Adipocyte (in vitro differentiated cells): Measurements from ENCODE around the gene ST7.

ENCODE experiments used
- DNase-seq: peaks from one replicate; pipeline ENCODE4 v3.0.0-alpha.2; 2015; ENCODE audit warnings: low read depth
- H3K27me3 ChIP-seq: replicated peaks from 2 replicates; pipeline ENCODE4 v1.7.0; 2013; ENCODE audit warnings: mild to moderate bottlenecking, low read length, moderate library complexity; ENCODE audit not compliant: control insufficient read depth, insufficient read depth
- H3K36me3 ChIP-seq: 2 replicates; pipeline ENCODE4 v1.7.0; 2013; ENCODE audit warnings: low read length, mild to moderate bottlenecking, moderate library complexity; ENCODE audit not compliant: control insufficient read depth, insufficient read depth, severe bottlenecking
- H3K4me1 ChIP-seq: 2 replicates; pipeline ENCODE4 v1.7.0; 2013; ENCODE audit warnings: mild to moderate bottlenecking, low read length, moderate library complexity; ENCODE audit not compliant: control insufficient read depth, insufficient read depth
- H3K4me3 ChIP-seq: 2 replicates; pipeline ENCODE4 v1.7.0; 2013; ENCODE audit warnings: mild to moderate bottlenecking, low read length, moderate library complexity
- H3K9ac ChIP-seq: 2 replicates; pipeline ENCODE4 v1.7.0; 2013; ENCODE audit warnings: mild to moderate bottlenecking, low read length, moderate library complexity
- H3K9me3 ChIP-seq: 2 replicates; pipeline ENCODE4 v1.7.0; 2013; ENCODE audit warnings: mild to moderate bottlenecking, low read length, moderate library complexity; ENCODE audit not compliant: control insufficient read depth

The ST7 gene

DNA sequence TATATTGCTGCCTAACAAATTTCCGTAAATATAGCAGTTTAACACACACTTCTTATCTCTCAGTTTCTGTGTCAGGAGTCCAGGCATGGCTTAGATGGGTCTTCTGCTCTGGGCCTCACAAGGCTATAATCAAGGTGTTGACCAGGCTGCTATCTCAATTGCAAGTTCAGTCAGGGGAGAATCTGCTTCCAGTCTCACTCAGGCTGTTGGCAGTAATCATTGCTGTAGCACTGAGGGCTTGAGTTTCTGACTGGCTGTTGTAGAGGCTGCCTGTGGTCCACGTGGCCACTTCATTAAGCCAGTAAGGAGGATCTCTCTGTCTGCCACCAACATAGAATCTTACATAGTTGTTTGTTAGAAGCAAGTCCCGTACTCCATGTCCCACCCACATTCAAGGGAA is 138.4 kb downstream of the ST7 start:
- no peaks in the 10 kb centered on the region for H3K9me3 ChIP-seq

DNA sequence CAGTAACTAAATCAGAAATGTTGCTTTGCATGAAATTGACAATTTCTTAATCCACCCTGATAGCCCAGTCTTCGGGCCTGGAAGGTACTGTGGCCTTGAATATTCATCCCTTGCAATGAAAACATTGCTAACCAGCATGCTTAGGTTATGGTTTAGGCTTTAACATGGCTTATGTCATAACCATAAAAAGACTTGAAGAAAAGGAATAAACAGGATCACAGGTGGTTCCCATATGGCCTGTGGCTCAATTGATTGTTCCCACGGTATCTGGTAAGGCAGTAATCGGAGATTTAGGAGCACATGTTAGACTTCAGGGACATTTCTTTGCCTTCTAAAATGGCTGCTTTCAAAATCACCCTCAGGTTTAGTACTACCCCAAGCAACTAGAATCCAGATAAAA is 139.5 kb downstream of the ST7 start:
- DNase-seq: no peak
- H3K9ac ChIP-seq: no peak overlapping the region
- peaks cover 3% of the 10 kb centered on the region for H3K4me1 ChIP-seq
- H3K36me3 ChIP-seq: no peaks in the 10 kb centered on the region
- no peak overlapping the region for H3K4me3 ChIP-seq
- no peaks in the 10 kb centered on the region for H3K27me3 ChIP-seq
- H3K9me3 ChIP-seq: no peaks in the 10 kb centered on the region

More for the DNA sequence above, 138.4 kb downstream of the ST7 start:
- DNase-seq: no peak
- Histone ChIP-seq H3K4me1 (peaks cover 14% of the 10 kb centered on the region), H3K27me3 (no peaks in the 10 kb centered on the region), H3K4me3 (no peak overlapping the region), H3K9ac (no peak overlapping the region), H3K36me3 (no peaks in the 10 kb centered on the region)

GRCh38 chr7:117094457-117094856 is 141.2 kb downstream of the ST7 start:
- Histone ChIP-seq H3K36me3 (no peaks in the 10 kb centered on the region), H3K9me3 (no peaks in the 10 kb centered on the region), H3K27me3 (no peaks in the 10 kb centered on the region), H3K9ac (no peak overlapping the region), H3K4me1 (peaks cover 5% of the 10 kb centered on the region), H3K4me3 (no peak overlapping the region)
- DNase-seq: no peak

DNA sequence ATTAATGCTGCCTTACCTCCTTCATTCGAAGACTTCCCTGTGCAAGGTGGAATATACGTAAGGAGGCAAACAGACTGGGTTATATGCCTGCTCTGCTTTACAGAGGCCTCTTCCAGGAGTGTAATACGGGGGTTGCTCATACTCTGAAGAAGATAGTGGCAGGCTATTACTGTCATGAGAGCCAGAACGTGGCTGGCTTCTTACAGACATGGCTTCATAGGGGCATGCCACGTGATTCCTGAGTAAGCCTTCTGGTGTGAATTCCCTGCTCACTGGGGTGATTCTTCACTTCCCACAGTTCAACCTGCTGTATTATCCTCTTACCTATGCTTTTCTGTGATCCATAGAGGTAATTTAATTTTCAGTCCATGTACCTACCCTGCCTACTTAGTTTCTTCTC is 141.8 kb downstream of the ST7 start:
- Histone ChIP-seq H3K9me3 (no peaks in the 10 kb centered on the region), H3K9ac (no peak overlapping the region), H3K27me3 (no peaks in the 10 kb centered on the region), H3K4me1 (peaks cover 5% of the 10 kb centered on the region), H3K4me3 (no peak overlapping the region), H3K36me3 (no peaks in the 10 kb centered on the region)
- no peak for DNase-seq

DNA sequence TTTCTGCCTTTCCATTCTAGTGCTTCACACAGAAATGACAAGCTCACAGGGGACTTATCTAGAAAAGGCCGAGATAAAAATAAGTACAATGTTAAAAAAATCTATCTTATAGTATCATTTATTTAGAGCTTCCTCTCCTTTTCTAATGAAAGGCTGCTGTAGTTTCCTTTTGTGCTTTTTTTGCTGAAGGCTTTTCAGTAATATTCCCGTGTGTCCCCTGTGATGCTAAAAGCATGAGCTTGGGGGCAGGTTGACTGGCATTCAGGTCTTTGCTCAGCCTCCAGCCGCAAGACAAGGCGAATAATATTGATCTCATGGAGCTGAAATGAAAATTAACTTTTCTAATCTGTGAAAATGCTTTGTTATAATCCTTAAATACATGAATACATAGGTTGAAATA is 143.0 kb downstream of the ST7 start:
- no peaks in the 10 kb centered on the region for H3K36me3 ChIP-seq
- H3K4me1 ChIP-seq: peaks cover 5% of the 10 kb centered on the region
- no peak overlapping the region for H3K4me3 ChIP-seq
- H3K9ac ChIP-seq: no peak overlapping the region
- H3K27me3 ChIP-seq: no peaks in the 10 kb centered on the region
- no peak for DNase-seq
- no peaks in the 10 kb centered on the region for H3K9me3 ChIP-seq

DNA sequence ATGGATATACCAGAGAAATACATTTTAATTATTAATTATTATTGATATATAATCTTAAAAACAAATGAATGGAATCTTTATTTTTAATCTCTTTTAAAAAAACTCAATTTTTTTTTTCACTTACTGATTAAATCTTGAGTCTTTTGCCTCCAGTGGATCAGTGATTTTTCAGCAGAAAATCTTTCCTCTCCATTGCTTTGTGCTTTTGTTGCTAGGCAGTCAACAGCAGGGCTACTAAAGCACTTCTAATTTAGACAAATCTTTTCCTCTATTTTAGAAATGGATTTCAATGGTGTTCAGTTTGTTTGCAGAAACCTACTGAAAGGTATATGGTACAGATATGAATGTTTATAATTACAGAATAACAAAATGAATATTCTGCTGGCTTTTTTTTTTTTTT is 143.6 kb downstream of the ST7 start:
- no peaks in the 10 kb centered on the region for H3K27me3 ChIP-seq
- H3K4me3 ChIP-seq: no peak overlapping the region
- DNase-seq: no peak
- no peak overlapping the region for H3K9ac ChIP-seq
- no peaks in the 10 kb centered on the region for H3K9me3 ChIP-seq
- no peaks in the 10 kb centered on the region for H3K36me3 ChIP-seq
- H3K4me1 ChIP-seq: peaks cover 5% of the 10 kb centered on the region

- Histone ChIP-seq H3K9me3 (no peaks in the 10 kb centered on the region), H3K36me3 (no peaks in the 10 kb centered on the region), H3K9ac (no peak overlapping the region), H3K27me3 (no peaks in the 10 kb centered on the region), H3K4me1 (peaks cover 5% of the 10 kb centered on the region), H3K4me3 (no peak overlapping the region)
- no peak for DNase-seq
These were observed 144.6 kb downstream of the ST7 start for GRCh38 chr7:117097860-117098259.

- no peak overlapping the region for H3K9ac ChIP-seq
- H3K36me3 ChIP-seq: no peaks in the 10 kb centered on the region
- H3K9me3 ChIP-seq: no peaks in the 10 kb centered on the region
- H3K4me3 ChIP-seq: no peak overlapping the region
- no peaks in the 10 kb centered on the region for H3K27me3 ChIP-seq
- DNase-seq: peak; percentile 83
- peaks cover 5% of the 10 kb centered on the region for H3K4me1 ChIP-seq
These were observed 145.2 kb downstream of the ST7 start for GRCh38 chr7:117098457-117098856.

DNA sequence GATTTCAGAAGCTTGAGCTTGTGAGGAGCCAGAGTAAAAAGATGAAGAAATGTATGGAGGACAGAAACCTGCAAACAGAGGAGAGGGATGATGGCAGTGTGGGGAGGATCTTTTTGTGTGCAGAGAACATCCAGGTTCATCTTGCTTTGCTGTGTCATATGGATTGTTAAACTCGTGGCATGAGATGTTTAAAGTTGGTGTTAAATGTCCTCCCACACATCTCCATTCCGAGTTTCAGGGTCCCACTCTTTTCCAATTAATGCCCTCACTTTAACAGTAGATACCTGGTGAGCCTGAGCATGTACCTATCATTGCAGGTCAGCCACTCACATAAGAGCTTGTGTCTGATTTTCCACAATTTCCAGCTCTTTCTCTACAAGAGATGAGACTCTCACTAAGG is 147.7 kb downstream of the ST7 start:
- H3K4me3 ChIP-seq: no peak overlapping the region

DNA sequence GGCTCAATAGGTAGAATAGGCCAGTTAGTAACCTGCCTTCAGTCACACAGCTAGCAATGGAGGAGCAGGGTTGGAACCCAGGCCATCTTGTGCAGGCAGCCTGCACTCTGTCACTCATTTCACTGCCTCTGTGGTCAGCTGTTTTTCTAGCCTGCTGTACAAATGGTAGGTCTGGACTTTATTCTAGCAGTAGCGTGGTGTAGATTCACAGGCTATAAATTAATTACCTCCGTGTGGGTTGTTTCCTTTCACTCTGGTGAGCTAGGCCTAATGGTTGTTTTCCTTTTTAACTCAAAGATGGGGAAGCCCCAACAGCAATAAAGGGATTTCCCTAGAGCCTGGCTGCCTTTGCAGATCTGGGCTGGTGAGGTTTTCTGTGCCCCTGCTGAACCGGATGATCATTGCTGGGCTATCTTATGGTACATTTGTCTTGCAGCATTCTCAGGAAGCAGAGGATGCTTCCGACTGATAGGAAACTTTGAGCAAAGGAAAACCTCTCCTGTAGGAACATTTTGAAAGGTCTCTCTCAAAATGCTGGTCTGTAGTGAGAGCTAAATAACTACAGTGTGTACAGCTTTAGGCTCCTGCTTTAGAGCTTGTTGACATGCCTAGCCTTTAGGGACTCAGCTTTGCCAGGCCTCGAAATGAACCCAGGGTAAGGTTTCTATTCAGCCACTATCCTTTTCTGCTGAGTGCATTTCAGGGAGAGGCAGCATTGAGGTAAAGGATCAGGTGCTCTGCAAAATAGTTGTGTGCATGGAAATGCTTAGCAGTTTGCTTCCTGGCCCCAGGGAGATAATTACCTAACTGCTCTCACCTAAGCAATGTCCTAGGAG is 157.4 kb downstream of the ST7 start:
- no peak for DNase-seq
- Histone ChIP-seq H3K9me3 (no peaks in the 10 kb centered on the region), H3K36me3 (no peaks in the 10 kb centered on the region)

More for the DNA sequence above, 147.7 kb downstream of the ST7 start:
- H3K9ac ChIP-seq: no peak overlapping the region
- peaks cover 11% of the 10 kb centered on the region for H3K4me1 ChIP-seq
- DNase-seq: no peak
- H3K36me3 ChIP-seq: no peaks in the 10 kb centered on the region
- H3K9me3 ChIP-seq: no peaks in the 10 kb centered on the region
- H3K27me3 ChIP-seq: no peaks in the 10 kb centered on the region

GRCh38 chr7:117111535-117111934 is 158.2 kb downstream of the ST7 start:
- H3K36me3 ChIP-seq: no peaks in the 10 kb centered on the region
- no peaks in the 10 kb centered on the region for H3K4me1 ChIP-seq
- H3K4me3 ChIP-seq: no peak overlapping the region
- no peak overlapping the region for H3K9ac ChIP-seq
- no peaks in the 10 kb centered on the region for H3K9me3 ChIP-seq
- no peaks in the 10 kb centered on the region for H3K27me3 ChIP-seq
- DNase-seq: no peak

More for the DNA sequence above, 157.4 kb downstream of the ST7 start:
- no peak overlapping the region for H3K4me3 ChIP-seq
- H3K27me3 ChIP-seq: no peaks in the 10 kb centered on the region
- no peak overlapping the region for H3K9ac ChIP-seq
- H3K4me1 ChIP-seq: no peaks in the 10 kb centered on the region

GRCh38 chr7:117112640-117113039 is 159.3 kb downstream of the ST7 start:
- no peak for DNase-seq
- no peak overlapping the region for H3K4me3 ChIP-seq
- no peak overlapping the region for H3K9ac ChIP-seq
- no peaks in the 10 kb centered on the region for H3K4me1 ChIP-seq
- H3K27me3 ChIP-seq: no peaks in the 10 kb centered on the region
- H3K36me3 ChIP-seq: no peaks in the 10 kb centered on the region
- H3K9me3 ChIP-seq: no peaks in the 10 kb centered on the region
